Pulmonary artery endothelial cell (primary cell): ENCODE results near the gene ULK4. TPM values are rescaled to one million over a fixed set of nuclear protein-coding genes. Genes with fewer than 3 reads are reported as not detected.

Experiments
- DNase-seq: peaks from one replicate; pipeline ENCODE4 v3.0.0-alpha.2; 2011; ENCODE audit warnings: low read depth, low spot score
- total RNA-seq: library from RNA; depleted of rRNA; stranded (reverse); fragments of >200 nt; gene quantifications from 2 replicates; pipeline ENCODE4 v1.2.3, GENCODE V29; 2014

Gene ULK4
- total RNA-seq, 1 donor from 2014 or later, result 6.5 TPM

DNA sequence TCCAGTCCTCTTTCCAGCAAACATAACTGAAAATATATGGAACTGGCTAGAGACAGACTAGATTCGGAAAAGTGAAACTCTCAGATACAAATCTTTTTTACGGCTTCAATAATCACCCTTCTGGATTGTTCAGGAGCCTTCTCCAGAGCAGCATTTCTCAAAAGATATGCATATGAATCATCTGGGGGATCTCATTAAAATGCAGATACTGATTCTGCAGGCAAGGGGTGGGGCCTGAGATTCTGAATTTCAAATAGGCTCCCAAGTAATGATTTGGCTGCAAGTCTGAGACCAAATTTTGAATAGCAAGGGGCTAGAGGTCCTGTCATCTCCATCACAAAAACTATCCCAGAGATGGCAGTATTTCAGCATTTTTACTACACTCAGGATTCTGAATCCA lies 597.2 kb downstream of the ULK4 start:
- no peak for DNase-seq

- no peak for DNase-seq
Measured at GRCh38 chr3:41363830-41364523, 597.9 kb downstream of the ULK4 start.

GRCh38 chr3:41362638-41363559 lies 599.0 kb downstream of the ULK4 start:
- no peak for DNase-seq

- no peak for DNase-seq
Measured at GRCh38 chr3:41357271-41357670, 604.6 kb downstream of the ULK4 start.

DNA sequence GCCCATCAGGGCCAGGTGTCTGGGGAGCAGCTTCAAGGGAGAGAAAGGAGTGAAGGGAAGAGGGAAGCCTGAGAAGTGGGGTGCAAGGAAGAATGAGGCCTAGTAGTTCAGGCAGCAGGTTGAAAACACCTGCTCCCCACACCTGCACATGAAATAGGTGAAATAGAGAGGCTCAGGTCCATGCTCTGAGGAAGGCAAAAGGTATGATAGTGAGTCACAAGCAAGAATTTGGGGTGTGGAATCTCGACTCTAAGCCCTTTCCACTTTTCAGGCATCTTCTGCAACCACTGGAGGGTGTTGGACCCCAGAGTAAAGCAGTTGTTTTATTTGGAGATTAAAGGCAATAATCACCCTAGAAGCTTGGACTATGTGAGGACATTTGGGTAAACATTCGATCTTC lies 605.1 kb downstream of the ULK4 start:
- no peak for DNase-seq

GRCh38 chr3:41352510-41352909 lies 609.4 kb downstream of the ULK4 start:
- no peak for DNase-seq

DNA sequence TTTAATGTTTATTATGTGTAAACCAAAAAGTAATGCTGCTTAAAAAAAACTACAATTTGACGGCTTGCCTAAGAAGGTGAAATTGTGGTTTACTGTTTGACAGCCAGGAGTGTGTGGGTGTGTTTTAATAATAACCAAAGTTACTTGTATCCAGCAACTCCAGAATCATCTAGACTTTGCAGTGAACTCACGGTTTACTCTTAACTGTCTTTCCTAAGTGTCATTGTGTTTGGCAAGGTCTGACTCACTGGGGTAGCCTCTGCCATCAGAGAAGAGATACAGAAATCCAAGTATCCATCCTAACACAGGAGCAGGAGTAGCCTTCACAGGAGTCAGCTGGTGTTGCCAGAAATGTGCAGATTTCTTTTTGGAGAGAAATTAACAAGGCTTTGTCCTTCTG lies 611.5 kb downstream of the ULK4 start:
- no peak for DNase-seq

- DNase-seq, result no peak
Measured at GRCh38 chr3:41348401-41348800, 613.5 kb downstream of the ULK4 start.

DNA sequence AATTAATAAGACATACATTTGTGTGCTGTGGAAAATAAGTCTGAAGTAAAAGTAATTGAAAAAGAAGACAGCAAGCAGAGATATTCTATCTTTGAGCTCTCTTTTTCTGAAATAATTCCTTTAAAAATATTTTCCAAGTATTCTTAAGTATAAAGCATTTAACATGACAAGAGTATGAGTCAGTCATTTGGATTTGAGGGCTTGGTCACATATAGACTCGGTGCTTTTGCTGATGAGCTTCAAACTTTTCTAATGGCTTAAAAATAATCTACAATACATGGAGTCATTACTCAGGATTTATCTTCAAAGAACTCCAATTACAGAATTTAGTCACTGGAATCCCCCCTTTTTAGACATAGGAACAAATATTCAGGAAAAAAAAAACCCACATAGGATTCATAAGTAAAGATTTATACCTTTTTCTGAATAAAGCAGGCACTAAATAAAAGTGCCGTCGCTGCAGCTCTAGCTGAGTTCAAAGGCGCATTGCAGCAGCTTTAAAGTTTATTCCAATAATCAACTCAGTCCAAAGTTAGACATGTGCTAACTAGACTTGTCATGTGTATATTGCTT lies 615.1 kb downstream of the ULK4 start:
- no peak for DNase-seq

DNA sequence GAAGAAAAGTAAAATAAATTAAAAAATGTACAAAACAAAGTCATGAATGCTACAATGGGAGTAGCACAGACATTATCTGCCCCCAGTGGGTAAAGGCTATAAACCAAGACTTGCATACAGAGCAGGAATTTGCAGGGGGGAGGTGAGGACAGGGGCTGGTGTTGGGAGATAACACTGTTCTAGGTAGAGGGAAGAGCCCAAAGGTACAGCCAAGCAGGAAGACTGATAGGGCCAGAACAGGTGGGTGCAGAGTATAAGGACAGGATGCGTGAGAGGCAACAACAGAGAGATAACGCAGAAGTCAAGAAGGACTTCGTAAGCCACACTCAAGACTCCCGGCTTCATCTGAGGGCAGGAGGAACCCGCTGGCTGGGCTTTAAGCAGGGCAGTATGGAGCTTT lies 616.1 kb downstream of the ULK4 start:
- no peak for DNase-seq

GRCh38 chr3:41339758-41340157 lies 622.1 kb downstream of the ULK4 start:
- DNase-seq, result no peak

DNA sequence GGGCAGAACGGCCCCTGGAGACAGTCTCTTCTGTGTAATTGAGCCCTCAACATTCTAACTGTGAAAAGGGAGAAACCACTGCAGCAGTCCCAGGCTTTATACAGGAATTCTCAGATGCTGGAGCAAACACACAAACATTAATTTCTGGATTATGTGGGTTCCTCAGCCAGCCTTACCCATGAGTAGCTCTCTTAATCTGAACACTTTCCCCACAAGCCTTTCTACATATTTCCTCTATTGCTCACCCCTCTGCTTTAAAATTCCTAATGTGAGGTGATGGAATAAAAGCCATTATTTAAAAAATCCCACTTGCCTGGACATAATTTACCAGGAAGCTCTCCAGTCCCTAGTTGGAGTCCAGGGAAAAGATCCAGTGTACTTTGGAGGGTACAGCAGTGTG lies 623.6 kb downstream of the ULK4 start:
- DNase-seq, result no peak

DNA sequence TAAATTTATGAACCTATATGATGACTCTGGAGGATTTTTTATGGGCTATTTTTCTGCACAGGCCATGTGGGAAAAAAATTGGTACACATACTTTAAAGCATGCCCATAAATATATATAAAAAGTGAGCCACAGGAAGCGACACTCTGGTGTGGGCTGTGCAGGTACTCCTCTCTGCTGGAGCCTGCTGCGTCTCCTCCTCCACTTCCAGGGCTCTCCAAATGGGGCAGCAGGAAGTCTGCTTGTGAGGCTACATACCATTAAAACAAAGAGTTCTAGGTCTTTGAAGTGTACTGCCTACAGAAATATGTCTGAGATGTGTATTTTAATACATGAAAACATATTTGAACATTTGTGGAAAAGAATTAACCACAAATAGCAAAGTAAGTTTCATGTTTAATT lies 627.5 kb downstream of the ULK4 start:
- DNase-seq, result no peak

DNA sequence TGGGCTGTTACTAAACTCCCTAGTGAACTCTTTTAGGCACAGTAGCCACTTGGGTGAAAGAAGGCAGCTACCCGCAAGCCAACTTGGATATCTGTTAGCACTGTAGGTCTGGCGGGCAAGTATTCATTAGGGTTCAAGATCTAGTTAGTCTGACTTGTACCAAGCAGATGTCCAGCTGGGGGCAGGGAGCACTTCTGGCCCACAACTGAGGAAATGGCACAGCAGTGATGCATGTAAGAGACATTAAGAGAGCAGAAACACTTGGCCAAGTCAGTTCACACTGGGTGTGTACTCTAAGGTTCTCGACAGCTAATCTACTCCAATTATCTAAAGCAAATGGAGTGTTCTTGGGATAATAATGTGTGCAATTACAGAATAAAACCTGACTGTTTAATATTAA lies 630.9 kb downstream of the ULK4 start:
- DNase-seq, result no peak

DNA sequence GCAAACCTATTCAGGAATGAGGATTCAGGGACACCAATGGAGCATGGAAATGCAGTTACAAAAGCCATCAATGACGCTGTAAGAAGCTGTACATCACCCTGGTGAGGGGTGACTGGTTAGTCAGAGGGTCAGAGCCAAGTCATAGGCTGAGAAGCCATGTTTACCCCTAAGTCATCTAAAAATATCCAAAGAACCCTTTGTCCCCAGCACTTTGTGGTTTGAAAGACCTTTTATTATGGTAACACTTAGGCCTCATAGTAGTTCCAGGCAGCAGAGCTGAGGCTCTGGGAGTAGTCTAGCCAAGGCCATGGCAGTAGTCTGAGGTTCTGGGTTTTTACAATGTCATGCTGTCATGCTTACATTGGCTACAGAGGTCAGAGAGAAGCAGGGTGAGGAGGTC lies 631.4 kb downstream of the ULK4 start:
- no peak for DNase-seq

- no peak for DNase-seq
Measured at GRCh38 chr3:41329881-41330280, 632.0 kb downstream of the ULK4 start.

GRCh38 chr3:41328926-41329325 lies 633.0 kb downstream of the ULK4 start:
- DNase-seq, result no peak

DNA sequence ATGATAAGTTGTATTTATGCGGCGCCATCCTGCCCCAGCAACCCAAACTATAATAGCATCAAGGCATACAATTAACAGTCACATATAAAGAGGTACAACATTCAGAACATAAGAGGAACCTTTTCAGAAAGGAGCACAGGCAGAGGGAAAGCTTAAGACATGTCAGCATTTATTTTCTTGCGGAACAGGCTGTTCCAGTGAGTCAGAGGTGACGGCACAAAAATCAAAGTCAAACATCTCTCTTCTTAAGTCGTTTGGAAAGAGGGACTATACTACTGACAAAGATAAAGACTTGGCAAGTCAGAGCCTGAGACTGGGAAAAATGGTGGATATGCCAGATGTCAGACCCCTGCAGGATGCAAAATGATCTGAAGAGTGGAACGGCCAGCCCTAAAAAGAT lies 634.2 kb downstream of the ULK4 start:
- DNase-seq, result no peak

GRCh38 chr3:41324156-41324475 lies 637.8 kb downstream of the ULK4 start:
- DNase-seq, result no peak

- DNase-seq, result no peak
Measured at GRCh38 chr3:41323467-41324155, 638.3 kb downstream of the ULK4 start.

DNA sequence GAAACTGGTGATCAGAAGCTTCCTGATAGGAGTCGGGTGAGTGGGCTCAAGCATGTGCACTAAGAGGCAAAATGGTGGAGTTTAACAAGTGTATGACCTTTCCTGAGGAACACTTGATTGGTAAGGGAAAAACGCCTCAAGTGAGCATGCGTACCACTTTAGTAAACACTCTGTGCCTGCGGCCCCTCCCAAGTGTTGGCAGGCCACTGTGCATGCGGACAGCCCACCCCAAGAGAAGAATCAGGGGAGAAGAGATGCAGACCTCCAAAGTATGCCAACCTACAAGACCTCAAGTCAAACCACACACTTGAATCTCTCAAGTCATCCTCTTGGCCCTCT lies 640.3 kb downstream of the ULK4 start:
- no peak for DNase-seq

GRCh38 chr3:41320953-41321641 lies 640.8 kb downstream of the ULK4 start:
- DNase-seq, result no peak
